Caki2 (cell line): ENCODE results near the gene ALAS2. TPM values are rescaled to one million over a fixed set of nuclear protein-coding genes. Genes with fewer than 3 reads are reported as not detected.
"Not testable (repeated sequence)": the region's sequence is repeated elsewhere in the genome, so short reads cannot be mapped to it uniquely, and the experiment has no call there.

Experiments used
- DNase-seq: peaks from one replicate; pipeline ENCODE4 v3.0.0-alpha.2; 2015; ENCODE audit warnings: low read depth
- in situ Hi-C: cut with HindIII; loops from 2 replicates; pipeline ENCODE4 v1.10.0; 2016; ENCODE audit warnings: low sequenced_read_pairs, low pct_unique_long_range_greater_than_20kb, mixed read lengths
- total RNA-seq: library from RNA; depleted of rRNA; stranded (reverse); fragments of >200 nt; shearing (Covaris generic); gene quantifications from 2 replicates; pipeline ENCODE4 v1.2.3, GENCODE V29; 2014; ENCODE audit warnings: low replicate concordance

Gene ALAS2
- total RNA-seq, 1 experiment from 2014 or later, result not detected

GRCh38 chrX:55008571-55009358 is 22.0 kb downstream of the ALAS2 start:
- DNase-seq, result no peak
- in situ Hi-C loops, result no loop called here

DNA sequence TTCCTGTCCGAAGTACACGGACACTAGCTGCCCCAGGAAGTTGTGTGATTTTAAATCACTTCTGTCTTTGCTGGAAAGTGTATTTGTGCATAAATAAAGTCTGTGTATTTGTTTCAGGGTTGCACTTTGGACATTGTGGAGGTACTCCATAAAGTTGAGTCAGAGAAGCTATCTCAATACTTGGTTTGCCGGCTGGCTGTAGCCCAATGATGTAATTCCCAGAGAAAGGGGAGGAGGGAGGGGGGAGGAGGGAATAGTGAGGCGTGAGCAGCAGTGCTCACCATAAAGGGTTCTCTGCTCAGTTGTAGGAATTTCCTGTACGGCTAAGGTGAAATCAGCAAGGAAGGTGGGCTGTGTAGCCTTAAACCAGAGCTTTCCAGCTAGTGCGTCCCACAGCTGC is 23.1 kb downstream of the ALAS2 start:
- in situ Hi-C loops, result no loop called here
- DNase-seq, result peak; percentile 4

- no peak for DNase-seq
- in situ Hi-C loops, result no loop called here
Measured at GRCh38 chrX:55006827-55007621, 23.8 kb downstream of the ALAS2 start.

DNA sequence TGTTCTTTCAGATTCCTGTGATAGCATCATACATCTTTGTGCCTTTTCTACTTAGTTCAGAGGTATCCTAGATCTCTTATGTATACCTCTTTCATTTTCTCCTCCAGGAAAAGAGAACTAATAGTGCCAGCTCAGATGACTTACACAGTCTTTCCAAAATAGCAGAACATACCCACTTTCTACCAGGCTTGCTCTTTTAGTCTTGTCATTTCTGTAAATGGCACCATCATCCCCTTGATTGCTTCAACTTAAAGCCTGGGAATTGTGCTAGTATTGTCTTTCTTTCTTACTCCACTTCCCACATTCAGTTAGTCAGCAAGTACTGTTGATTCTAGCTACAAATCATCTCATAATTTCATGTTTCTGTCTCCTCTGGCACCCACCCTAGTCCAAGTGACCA is 25.5 kb downstream of the ALAS2 start:
- DNase-seq, result no peak
- in situ Hi-C loops, result no loop called here

DNA sequence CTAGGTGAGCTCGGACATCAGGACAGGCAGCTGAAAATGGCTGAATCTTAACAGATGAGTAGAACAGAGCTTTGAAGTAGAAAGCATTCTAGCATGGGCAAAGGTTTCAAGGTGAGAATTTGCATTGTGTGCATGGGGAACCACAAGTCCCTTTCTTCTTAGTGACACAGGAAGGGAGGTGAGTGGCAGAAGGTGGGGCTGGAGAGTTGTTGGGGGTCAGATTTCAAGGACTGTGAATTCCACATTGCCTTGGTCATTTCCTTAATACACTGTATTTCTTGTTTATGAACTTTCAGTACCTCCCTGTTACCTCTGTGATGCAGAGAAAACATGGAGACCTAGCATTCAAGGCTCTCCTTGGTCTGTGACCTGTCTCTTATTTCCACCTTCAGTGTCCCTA is 26.5 kb downstream of the ALAS2 start:
- in situ Hi-C loops, result no loop called here
- no peak for DNase-seq

DNA sequence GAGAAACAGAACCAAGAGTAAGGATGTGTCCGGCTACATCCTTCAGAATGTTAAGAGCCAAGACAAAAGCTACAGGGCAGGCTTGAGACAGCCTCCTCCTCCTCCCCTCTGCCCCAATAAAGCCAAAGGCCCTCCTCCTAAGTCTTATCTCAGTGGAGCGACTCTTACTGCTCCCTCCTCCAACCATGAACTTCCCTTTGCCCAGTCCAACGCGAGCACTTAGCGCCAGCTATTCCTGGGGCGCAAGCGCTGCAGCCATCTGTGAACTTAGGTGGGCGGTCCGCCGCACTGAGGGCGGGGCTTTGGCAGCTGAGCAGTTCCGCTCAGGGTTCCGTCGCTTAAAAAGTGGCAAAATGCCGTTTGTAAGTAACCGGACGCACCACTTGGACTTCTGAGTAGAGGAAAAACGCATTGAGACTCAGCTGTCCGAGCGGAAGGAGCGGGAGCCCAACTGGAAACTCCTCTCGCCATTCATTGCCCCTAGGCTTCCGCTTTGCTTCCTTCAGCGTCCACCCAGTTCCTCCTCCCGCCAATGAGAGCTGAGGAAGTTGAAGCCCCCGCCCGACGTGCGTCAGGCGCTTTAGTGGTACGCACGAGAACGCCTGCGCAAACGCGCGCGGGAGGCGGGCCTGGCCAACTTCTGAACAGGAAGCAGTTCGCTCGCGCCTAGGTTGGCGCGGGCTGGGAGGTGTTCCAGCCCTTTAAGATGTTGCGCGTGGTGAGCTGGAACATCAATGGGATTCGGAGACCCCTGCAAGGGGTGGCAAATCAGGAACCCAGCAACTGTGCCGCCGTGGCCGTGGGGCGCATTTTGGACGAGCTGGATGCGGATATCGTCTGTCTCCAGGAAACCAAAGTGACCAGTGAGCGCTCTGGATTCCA is 30.8 kb downstream of the ALAS2 start, which contains the start of gene APEX2:
Gene APEX2, plus strand, starts transcription at position 647 of the 882 bp plus-strand sequence. Its CDS starts 60 bp downstream, at position 707.
- in situ Hi-C loops, result no loop called here
- DNase-seq, result peak; percentile 93

DNA sequence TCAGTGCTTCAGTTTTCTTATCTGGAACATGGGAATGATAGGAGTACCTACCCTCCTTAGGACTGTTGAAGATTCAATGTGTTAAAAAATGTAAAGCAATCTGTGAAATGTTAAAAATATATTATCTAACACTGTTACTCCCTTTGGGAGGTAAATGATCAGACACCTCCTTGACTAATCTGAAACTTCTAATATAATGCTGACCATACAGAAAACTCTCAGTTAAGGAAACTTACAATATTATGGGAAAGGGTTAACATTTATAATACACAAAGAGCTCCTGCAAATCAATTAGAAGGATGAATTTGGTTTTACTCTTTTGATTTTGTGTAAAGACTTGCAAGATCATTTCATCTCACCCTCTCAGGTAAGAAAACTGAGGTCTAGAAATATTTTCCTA is 35.2 kb downstream of the ALAS2 start:
- no peak for DNase-seq
- in situ Hi-C loops, result no loop called here

DNA sequence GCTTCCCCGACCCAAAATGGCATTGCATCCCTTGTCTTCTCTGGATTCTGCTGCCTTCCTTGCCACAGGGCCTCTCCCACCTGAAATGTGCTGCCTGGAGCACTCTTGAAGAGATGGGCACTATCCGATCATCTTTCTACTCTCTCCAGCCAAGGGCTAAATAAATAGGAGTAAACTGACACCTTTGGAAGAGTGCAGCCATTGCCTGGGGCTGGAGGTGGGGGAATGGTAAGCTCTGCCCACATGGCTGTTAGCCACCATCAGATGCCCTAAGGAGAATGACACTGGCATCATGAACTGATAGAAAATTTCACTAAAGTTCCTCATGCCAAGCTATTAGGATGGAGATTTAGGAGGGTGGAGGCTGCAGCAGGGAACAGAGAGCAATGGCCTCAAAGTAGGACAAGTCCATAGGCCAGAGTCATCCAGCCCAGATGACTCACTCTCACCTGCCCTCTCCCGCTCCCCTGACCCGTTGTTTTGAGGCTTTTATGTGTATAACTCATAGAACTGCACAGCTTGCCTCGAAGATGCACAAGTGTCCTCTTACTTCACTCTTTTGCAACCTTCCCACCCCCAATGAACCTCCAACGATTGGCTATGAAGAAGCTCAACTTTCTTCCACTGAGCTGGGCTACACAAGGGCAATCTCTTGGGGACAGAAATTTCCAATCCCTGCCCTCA is 36.0 kb downstream of the ALAS2 start:
- in situ Hi-C loops, result no loop called here
- no peak for DNase-seq

DNA sequence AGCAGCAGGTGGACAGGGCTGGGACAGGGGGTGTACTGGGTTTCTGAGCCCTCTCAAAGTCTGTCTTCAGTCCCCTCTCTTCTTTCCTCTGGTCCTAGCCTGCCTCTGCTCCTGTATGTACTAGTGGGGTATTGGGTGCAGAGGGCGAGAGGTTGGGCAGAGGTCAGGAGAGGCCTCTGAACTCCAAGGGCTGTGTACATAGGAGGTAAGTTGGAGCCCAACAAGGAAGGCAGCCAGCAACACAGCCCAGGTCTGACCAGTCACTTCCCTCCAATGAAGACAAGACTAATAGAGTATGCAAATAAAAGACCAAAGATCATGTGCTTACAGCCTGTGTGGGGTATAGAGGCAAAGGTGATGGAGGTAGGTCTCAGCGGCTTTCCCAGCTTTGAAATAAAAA is 36.7 kb downstream of the ALAS2 start, which contains the start of gene PFKFB1:
Gene PFKFB1, minus strand, starts transcription at position 90 of the 400 bp plus-strand sequence. CDS start 181 bp downstream, outside the sequence.
- in situ Hi-C loops, result no loop called here
- DNase-seq, result no peak

DNA sequence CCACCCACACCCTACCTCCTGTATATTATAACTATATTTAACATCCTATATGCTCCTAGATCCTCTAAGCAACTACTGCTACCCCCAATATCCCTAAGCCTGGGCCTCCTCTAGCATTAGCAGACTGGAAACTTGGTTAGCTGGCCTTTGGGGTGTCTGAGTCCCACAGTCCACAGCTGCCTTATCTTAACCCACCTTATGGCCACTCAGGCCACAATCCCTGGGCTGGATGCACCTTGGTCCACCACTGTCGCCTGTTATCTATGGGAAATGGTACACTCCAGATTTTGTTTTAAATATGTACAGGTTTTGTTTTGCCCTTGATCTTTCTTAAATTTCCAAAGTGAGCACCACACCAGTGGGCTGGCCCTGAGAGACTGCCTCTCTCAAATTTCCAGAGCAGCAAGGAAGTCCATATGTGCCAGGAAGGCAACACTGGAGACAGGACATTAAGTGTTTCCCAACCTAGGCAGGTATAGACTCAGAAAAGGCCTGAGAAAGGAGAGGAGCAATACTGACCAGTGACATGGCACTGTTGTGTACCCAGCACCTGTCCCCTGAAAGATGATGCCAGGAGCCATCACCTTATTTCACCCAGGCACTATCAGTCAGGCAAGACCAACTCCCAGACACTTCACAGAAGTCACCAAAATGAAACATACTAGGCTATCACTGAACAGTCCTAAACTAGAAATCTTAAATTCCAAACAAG is 37.7 kb downstream of the ALAS2 start:
- no peak for DNase-seq
- in situ Hi-C loops, result no loop called here

DNA sequence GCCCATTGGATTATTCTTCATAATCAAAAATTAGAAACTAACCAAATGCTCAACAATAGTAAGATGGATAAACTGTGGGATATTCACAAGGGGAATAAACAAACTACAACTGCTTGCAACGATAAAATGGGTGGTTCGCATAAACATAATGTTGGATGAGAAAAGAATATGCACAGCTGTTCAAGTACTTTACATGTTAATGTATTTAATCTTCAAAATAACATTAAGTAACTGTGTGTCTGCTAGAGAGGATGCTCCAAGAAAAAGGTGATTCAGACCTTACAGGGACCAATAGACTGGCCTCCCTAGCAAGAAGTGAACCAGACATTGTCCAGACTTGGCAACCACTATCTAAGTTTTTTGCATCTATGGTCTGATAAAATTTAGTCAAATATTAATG is 39.1 kb downstream of the ALAS2 start:
- DNase-seq, result no peak
- in situ Hi-C loops, result no loop called here

- in situ Hi-C loops, result not testable (repeated sequence)
Measured at GRCh38 chrX:54983306-54983705, 47.5 kb downstream of the ALAS2 start.

DNA sequence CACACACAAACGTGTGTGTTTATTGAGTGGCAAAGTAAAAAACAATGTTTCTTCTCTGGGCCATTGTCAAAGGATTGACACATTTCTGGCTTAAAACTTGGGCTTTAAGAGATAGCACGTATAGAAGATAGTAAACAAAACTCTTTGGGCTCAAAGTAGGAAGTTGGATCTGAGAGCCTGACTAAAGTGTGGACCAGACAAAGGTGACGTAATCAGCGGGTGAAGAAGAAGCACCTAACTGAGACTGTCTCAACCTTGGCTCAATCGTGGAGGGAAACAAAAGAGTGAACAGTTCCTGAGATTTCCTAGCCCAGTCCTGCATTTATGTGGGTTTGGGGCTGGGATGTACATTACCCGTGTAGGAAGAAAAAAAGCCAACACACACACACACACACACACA is 50.4 kb downstream of the ALAS2 start:
- in situ Hi-C loops, result no loop called here
- no peak for DNase-seq

More at GRCh38 chrX:54983306-54983705, 47.5 kb downstream of the ALAS2 start:
- DNase-seq, result not testable (repeated sequence)

GRCh38 chrX:54979432-54979831 is 51.3 kb downstream of the ALAS2 start:
- in situ Hi-C loops, result no loop called here
- no peak for DNase-seq

DNA sequence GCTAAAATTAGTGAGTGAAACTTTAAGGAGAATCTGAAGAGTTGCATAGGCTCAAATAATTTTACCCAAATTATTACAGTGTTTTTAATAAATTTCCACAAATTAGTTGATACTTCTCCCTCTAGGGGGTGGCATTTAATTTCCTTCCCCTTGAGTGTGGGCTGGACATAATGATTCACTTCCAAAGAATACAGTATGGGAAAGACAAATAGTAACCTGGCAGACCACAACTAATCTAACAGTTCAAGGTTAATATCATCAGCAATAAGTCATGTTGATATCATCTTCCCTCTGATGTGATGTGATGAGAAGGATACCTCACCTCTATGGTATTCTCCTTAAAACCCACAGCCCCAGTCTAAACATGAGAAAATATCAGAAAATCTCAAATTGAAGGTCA is 52.3 kb downstream of the ALAS2 start:
- DNase-seq, result no peak
- in situ Hi-C loops, result no loop called here

DNA sequence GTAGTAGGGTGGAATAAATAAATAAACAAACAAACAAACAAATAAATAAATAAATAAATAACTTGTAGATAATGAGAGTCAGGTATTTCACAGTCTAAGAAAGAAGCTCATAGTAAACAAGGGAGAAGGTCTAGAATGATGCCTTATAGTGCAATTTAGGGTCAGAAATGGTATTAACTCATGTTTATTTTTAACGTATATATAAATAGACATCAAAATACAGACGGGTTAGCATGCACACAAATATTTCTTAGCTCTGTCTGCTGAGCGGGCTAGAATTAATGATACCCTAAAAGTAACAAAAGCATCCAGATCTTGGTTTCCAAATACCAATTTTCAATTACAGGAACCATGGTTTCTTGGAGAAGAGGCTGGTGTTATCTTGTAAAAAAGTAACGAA is 53.4 kb downstream of the ALAS2 start:
- no peak for DNase-seq
- in situ Hi-C loops, result no loop called here

GRCh38 chrX:54964766-54965497 is 65.8 kb downstream of the ALAS2 start:
- in situ Hi-C loops, result no loop called here
- DNase-seq, result no peak
